Testis (tissue), 2 donors: ENCODE results near the gene KCTD5.

Experiments
- POLR2A ChIP-seq: fragments of 450-650 bp; IDR thresholded peaks from one replicate; pipeline ENCODE4 v1.6.1; 2017; ENCODE audit warnings: antibody characterized with exemption, mild to moderate bottlenecking, moderate library complexity
- TF ChIP-seq, protein P1 (sequence below), 3 experiments: fragments of 450-650 bp in 2 of 3; fragments of 200-600 bp in 1 of 3; sonication (generic) in 1 of 3; IDR thresholded peaks; one replicate each; pipeline ENCODE4 v1.5.1; 2016 to 2019; ENCODE audit warnings: antibody characterized with exemption in 3 of 3, mild to moderate bottlenecking in 2 of 3, moderate library complexity in 1 of 3

DNA sequence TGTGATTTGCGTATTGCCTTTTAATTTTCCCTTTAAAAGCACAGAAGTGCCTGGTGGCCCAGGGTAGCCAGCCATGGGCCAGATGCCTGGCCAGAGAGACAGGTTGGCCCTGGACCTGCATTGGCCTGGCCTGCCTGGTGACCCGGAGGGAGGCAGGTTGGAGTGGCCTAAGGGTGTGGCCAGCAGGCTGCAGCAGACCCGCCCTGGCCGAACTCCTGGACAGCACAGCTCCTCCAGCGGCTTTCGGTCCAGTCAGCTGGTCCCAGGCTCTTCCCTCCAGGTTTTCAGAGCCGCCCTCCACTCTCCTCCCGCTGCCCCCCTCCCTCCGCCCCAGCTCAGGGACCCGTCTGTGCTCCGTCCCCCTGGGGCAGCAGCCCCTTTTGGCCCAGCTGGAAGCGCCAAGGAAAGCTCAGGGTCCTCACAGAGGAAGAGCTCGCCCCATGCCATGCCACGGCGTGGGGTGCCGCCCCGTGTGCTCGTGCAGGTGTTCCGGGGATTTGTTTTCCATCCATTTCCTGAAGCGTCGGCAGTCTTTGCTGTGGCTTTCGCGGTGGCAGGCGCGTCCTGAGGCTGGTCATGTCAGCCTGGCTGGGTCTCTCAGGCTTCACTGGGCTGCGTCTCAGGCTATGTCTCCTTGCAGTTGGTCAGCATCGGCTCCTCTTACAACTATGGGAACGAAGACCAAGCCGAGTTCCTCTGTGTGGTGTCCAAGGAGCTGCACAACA is 19.6 kb downstream of the KCTD5 start:
- TF ChIP-seq, protein P1, sequence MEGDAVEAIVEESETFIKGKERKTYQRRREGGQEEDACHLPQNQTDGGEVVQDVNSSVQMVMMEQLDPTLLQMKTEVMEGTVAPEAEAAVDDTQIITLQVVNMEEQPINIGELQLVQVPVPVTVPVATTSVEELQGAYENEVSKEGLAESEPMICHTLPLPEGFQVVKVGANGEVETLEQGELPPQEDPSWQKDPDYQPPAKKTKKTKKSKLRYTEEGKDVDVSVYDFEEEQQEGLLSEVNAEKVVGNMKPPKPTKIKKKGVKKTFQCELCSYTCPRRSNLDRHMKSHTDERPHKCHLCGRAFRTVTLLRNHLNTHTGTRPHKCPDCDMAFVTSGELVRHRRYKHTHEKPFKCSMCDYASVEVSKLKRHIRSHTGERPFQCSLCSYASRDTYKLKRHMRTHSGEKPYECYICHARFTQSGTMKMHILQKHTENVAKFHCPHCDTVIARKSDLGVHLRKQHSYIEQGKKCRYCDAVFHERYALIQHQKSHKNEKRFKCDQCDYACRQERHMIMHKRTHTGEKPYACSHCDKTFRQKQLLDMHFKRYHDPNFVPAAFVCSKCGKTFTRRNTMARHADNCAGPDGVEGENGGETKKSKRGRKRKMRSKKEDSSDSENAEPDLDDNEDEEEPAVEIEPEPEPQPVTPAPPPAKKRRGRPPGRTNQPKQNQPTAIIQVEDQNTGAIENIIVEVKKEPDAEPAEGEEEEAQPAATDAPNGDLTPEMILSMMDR (IDR thresholded peaks at IDR 0.05): no peak
- TF ChIP-seq POLR2A: no peak
